ENCODE data around the gene AGBL1.

DNA sequence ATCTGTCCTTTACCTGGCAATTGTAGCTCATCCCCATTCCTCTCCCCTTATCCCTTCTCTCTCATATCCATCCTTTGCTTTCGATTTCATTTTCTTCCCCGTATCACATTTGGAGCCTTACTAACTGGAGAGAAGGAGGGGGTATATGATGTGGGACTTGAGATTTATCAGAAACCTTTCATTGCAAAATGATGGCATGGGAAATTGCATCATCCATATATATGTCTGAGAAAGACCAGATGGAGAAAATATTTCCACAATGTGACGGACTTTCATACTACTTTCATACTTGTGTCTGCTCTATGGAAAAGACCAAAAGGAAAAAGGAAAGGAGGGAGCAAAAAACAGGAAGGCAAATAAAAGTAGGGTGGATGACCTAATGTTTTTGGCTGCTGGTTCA, 675.2 kb downstream of the AGBL1 start:
- TF ChIP-seq, protein P1, sequence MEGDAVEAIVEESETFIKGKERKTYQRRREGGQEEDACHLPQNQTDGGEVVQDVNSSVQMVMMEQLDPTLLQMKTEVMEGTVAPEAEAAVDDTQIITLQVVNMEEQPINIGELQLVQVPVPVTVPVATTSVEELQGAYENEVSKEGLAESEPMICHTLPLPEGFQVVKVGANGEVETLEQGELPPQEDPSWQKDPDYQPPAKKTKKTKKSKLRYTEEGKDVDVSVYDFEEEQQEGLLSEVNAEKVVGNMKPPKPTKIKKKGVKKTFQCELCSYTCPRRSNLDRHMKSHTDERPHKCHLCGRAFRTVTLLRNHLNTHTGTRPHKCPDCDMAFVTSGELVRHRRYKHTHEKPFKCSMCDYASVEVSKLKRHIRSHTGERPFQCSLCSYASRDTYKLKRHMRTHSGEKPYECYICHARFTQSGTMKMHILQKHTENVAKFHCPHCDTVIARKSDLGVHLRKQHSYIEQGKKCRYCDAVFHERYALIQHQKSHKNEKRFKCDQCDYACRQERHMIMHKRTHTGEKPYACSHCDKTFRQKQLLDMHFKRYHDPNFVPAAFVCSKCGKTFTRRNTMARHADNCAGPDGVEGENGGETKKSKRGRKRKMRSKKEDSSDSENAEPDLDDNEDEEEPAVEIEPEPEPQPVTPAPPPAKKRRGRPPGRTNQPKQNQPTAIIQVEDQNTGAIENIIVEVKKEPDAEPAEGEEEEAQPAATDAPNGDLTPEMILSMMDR (IDR thresholded peaks at IDR 0.05; ENCODE audit: insufficient read depth, low read depth, low read length): no peak
- no peak for TF ChIP-seq EZH2 (IDR thresholded peaks at IDR 0.05; ENCODE audit: insufficient read depth, low read length)
